ENCODE results near the gene SP7.
"Not testable (repeated sequence)": the region's sequence is repeated elsewhere in the genome, so short reads cannot be mapped to it uniquely, and the experiment has no call there.

SP7 gene

GRCh38 chr12:53334822-53335221 lies 1.3 kb downstream of the SP7 start:
- peaks cover 23% of the 10 kb centered on the region for H3K4me1 ChIP-seq (ENCODE audit: insufficient read depth, insufficient read length)
- peak overlapping the region; percentile 22 for H3K9ac ChIP-seq (ENCODE audit: insufficient read length, low read depth)

GRCh38 chr12:53333845-53334244 lies 2.3 kb downstream of the SP7 start:
- no peak for DNase-seq (ENCODE audit: low read depth, low spot score)

More at GRCh38 chr12:53334822-53335221, 1.3 kb downstream of the SP7 start:
- no peak overlapping the region for H3K4me3 ChIP-seq (ENCODE audit: insufficient read length, low read depth)
- H3K27me3 ChIP-seq (ENCODE audit: insufficient read depth, insufficient read length): peaks cover 5% of the 10 kb centered on the region
- no peak for DNase-seq (ENCODE audit: low read depth, low spot score)
- H3K9me3 ChIP-seq (ENCODE audit: insufficient read depth, low read length): no peaks in the 10 kb centered on the region
- TF ChIP-seq SUZ12 (IDR thresholded peaks at IDR 0.05; ENCODE audit: extremely low read depth, insufficient read depth, insufficient read length): no peak
- no peak for TF ChIP-seq YY1 (IDR thresholded peaks at IDR 0.05; ENCODE audit: insufficient read depth, insufficient read length)
- TF ChIP-seq ZNF274 (IDR thresholded peaks at IDR 0.05; ENCODE audit: low read depth, low read length): no peak
- no peaks in the 10 kb centered on the region for H3K36me3 ChIP-seq (ENCODE audit: insufficient read depth, insufficient read length, low read length)

GRCh38 chr12:53333289-53333688 lies 2.9 kb downstream of the SP7 start:
- H3K36me3 ChIP-seq (ENCODE audit: insufficient read depth, insufficient read length, low read length): no peaks in the 10 kb centered on the region
- TF ChIP-seq SUZ12 (IDR thresholded peaks at IDR 0.05; ENCODE audit: extremely low read depth, insufficient read depth, insufficient read length): no peak
- no peak for TF ChIP-seq YY1 (IDR thresholded peaks at IDR 0.05; ENCODE audit: insufficient read depth, insufficient read length)
- TF ChIP-seq ZNF274 (IDR thresholded peaks at IDR 0.05; ENCODE audit: low read depth, low read length): no peak
- no peak overlapping the region for H3K9ac ChIP-seq (ENCODE audit: insufficient read length, low read depth)
- no peak overlapping the region for H3K4me3 ChIP-seq (ENCODE audit: insufficient read length, low read depth)
- no peaks in the 10 kb centered on the region for H3K9me3 ChIP-seq (ENCODE audit: insufficient read depth, low read length)
- H3K27me3 ChIP-seq (ENCODE audit: insufficient read depth, insufficient read length): peaks cover 8% of the 10 kb centered on the region
- no peak for DNase-seq (ENCODE audit: low read depth, low spot score)
- H3K4me1 ChIP-seq (ENCODE audit: insufficient read depth, insufficient read length): peaks cover 24% of the 10 kb centered on the region

More at GRCh38 chr12:53333845-53334244, 2.3 kb downstream of the SP7 start:
- peaks cover 5% of the 10 kb centered on the region for H3K27me3 ChIP-seq (ENCODE audit: insufficient read depth, insufficient read length)
- no peak overlapping the region for H3K9ac ChIP-seq (ENCODE audit: insufficient read length, low read depth)
- no peaks in the 10 kb centered on the region for H3K36me3 ChIP-seq (ENCODE audit: insufficient read depth, insufficient read length, low read length)
- H3K4me3 ChIP-seq (ENCODE audit: insufficient read length, low read depth): no peak overlapping the region
- peaks cover 25% of the 10 kb centered on the region for H3K4me1 ChIP-seq (ENCODE audit: insufficient read depth, insufficient read length)
- TF ChIP-seq SUZ12 (IDR thresholded peaks at IDR 0.05; ENCODE audit: extremely low read depth, insufficient read depth, insufficient read length) (no peak), YY1 (IDR thresholded peaks at IDR 0.05; ENCODE audit: insufficient read depth, insufficient read length) (no peak), ZNF274 (IDR thresholded peaks at IDR 0.05; ENCODE audit: low read depth, low read length) (no peak)
- no peaks in the 10 kb centered on the region for H3K9me3 ChIP-seq (ENCODE audit: insufficient read depth, low read length)

GRCh38 chr12:53332744-53333143 lies 3.4 kb downstream of the SP7 start:
- peaks cover 13% of the 10 kb centered on the region for H3K27me3 ChIP-seq (ENCODE audit: insufficient read depth, insufficient read length)
- no peak for DNase-seq (ENCODE audit: low read depth, low spot score)

GRCh38 chr12:53332339-53332738 lies 3.8 kb downstream of the SP7 start:
- peaks cover 17% of the 10 kb centered on the region for H3K27me3 ChIP-seq (ENCODE audit: insufficient read depth, insufficient read length)
- not testable (repeated sequence) for H3K4me3 ChIP-seq (ENCODE audit: insufficient read length, low read depth); H3K9ac ChIP-seq (ENCODE audit: insufficient read length, low read depth); H3K36me3 ChIP-seq (ENCODE audit: insufficient read depth, insufficient read length, low read length); H3K9me3 ChIP-seq (ENCODE audit: insufficient read depth, low read length); DNase-seq (ENCODE audit: low read depth, low spot score)
- H3K4me1 ChIP-seq (ENCODE audit: insufficient read depth, insufficient read length): peaks cover 22% of the 10 kb centered on the region

More at GRCh38 chr12:53332744-53333143, 3.4 kb downstream of the SP7 start:
- H3K4me3 ChIP-seq (ENCODE audit: insufficient read length, low read depth): no peak overlapping the region
- H3K9ac ChIP-seq (ENCODE audit: insufficient read length, low read depth): no peak overlapping the region
- H3K9me3 ChIP-seq (ENCODE audit: insufficient read depth, low read length): no peaks in the 10 kb centered on the region
- H3K4me1 ChIP-seq (ENCODE audit: insufficient read depth, insufficient read length): peaks cover 25% of the 10 kb centered on the region
- TF ChIP-seq SUZ12 (IDR thresholded peaks at IDR 0.05; ENCODE audit: extremely low read depth, insufficient read depth, insufficient read length): no peak
- no peaks in the 10 kb centered on the region for H3K36me3 ChIP-seq (ENCODE audit: insufficient read depth, insufficient read length, low read length)

DNA sequence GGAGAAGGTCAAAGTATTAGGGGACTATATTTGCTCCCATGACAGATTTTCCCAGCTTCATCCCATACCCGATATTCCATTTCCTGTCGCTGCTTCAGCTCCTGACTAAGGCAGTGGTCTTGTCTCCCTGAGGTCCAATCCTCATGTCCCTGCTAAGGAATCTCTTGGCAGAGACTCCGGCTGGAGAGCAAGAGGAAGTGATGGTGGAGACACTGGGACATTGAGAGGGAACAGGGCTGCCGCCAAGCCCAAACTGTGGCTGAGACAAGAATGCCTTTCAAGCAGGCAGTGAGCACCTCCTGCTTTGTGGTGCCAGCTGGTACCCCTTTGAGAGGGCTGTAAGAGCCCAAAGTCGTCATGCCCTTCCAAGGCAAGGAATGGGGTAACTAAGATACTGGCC lies 5.5 kb downstream of the SP7 start:
- H3K4me1 ChIP-seq (ENCODE audit: insufficient read depth, insufficient read length): peaks cover 14% of the 10 kb centered on the region
- DNase-seq (ENCODE audit: low read depth, low spot score): no peak
- peaks cover 29% of the 10 kb centered on the region for H3K27me3 ChIP-seq (ENCODE audit: insufficient read depth, insufficient read length)

GRCh38 chr12:53328043-53328435 lies 8.1 kb downstream of the SP7 start:
- no peaks in the 10 kb centered on the region for H3K9me3 ChIP-seq (ENCODE audit: insufficient read depth, low read length)
- H3K4me3 ChIP-seq (ENCODE audit: insufficient read length, low read depth): no peak overlapping the region
- no peaks in the 10 kb centered on the region for H3K36me3 ChIP-seq (ENCODE audit: insufficient read depth, insufficient read length, low read length)
- TF ChIP-seq SUZ12 (IDR thresholded peaks at IDR 0.05; ENCODE audit: extremely low read depth, insufficient read depth, insufficient read length) (no peak), ZNF274 (IDR thresholded peaks at IDR 0.05; ENCODE audit: low read depth, low read length) (no peak), YY1 (IDR thresholded peaks at IDR 0.05; ENCODE audit: insufficient read depth, insufficient read length) (no peak)
- peak overlapping the region; percentile 52 for H3K9ac ChIP-seq (ENCODE audit: insufficient read length, low read depth)
- peaks cover 12% of the 10 kb centered on the region for H3K4me1 ChIP-seq (ENCODE audit: insufficient read depth, insufficient read length)
- peaks cover 31% of the 10 kb centered on the region for H3K27me3 ChIP-seq (ENCODE audit: insufficient read depth, insufficient read length)
- DNase-seq (ENCODE audit: low read depth, low spot score): no peak

More for the DNA sequence above, 5.5 kb downstream of the SP7 start:
- Histone ChIP-seq H3K4me3 (ENCODE audit: insufficient read length, low read depth) (no peak overlapping the region), H3K9ac (ENCODE audit: insufficient read length, low read depth) (no peak overlapping the region), H3K36me3 (ENCODE audit: insufficient read depth, insufficient read length, low read length) (no peaks in the 10 kb centered on the region), H3K9me3 (ENCODE audit: insufficient read depth, low read length) (no peaks in the 10 kb centered on the region)
- no peak for TF ChIP-seq YY1 (IDR thresholded peaks at IDR 0.05; ENCODE audit: insufficient read depth, insufficient read length)
- TF ChIP-seq ZNF274 (IDR thresholded peaks at IDR 0.05; ENCODE audit: low read depth, low read length): no peak
- no peak for TF ChIP-seq SUZ12 (IDR thresholded peaks at IDR 0.05; ENCODE audit: extremely low read depth, insufficient read depth, insufficient read length)

Data from NT2/D1 (cell line).